Lung (tissue), 12 donors: Measurements from ENCODE around the gene ALPI. TPM values are rescaled to one million over a fixed set of nuclear protein-coding genes. Genes with fewer than 3 reads are reported as not detected.

ENCODE experiments used
- ATAC-seq: fragments of 200-7000 bp; cut with Tn5 transposase; one replicate; pipeline ENCODE4 v1.9.1; 2020; ENCODE audit warnings: moderate number of reproducible peaks; ENCODE audit not compliant: insufficient read depth, low FRiP score
- DNase-seq, 3 donors: peaks; one replicate each; pipeline ENCODE4 v3.0.0-alpha.2; 2013 to 2017
- H3K27ac ChIP-seq, 2 donors: one replicate each; pipeline ENCODE4 v1.5.1; 2013; ENCODE audit warnings: mild to moderate bottlenecking in 2 of 2, moderate library complexity in 2 of 2, control low read depth in 1 of 2, inconsistent platforms in 1 of 2, low read depth in 1 of 2, low read length in 1 of 2
- H3K27me3 ChIP-seq, 3 donors: one replicate each; pipeline ENCODE4 v1.5.1; 2013; ENCODE audit warnings: low read length in 2 of 3; ENCODE audit not compliant: control insufficient read depth in 3 of 3, insufficient read depth in 3 of 3
- H3K36me3 ChIP-seq, 4 donors: one replicate each; pipeline ENCODE4 v1.5.1; 2013; ENCODE audit warnings: low read length in 4 of 4, mild to moderate bottlenecking in 1 of 4, moderate library complexity in 1 of 4; ENCODE audit not compliant: control insufficient read depth in 4 of 4, insufficient read depth in 4 of 4
- H3K4me1 ChIP-seq, 5 donors: one replicate each; pipeline ENCODE4 v1.5.1; 2013; ENCODE audit warnings: low read length in 5 of 5, mild to moderate bottlenecking in 2 of 5, moderate library complexity in 1 of 5; ENCODE audit not compliant: control insufficient read depth in 5 of 5, insufficient read depth in 5 of 5
- H3K4me3 ChIP-seq: one replicate; pipeline ENCODE4 v1.5.1; 2013; ENCODE audit warnings: mild to moderate bottlenecking, control low read depth, moderate library complexity
- H3K9ac ChIP-seq, 2 donors: one replicate each; pipeline ENCODE4 v1.5.1; 2013; ENCODE audit warnings: low read length in 2 of 2, control low read depth in 1 of 2; ENCODE audit not compliant: insufficient read depth in 1 of 2
- H3K9me3 ChIP-seq, 4 donors: one replicate each; pipeline ENCODE4 v1.5.1; 2013; ENCODE audit warnings: low read length in 3 of 4, mild to moderate bottlenecking in 1 of 4, moderate library complexity in 1 of 4; ENCODE audit not compliant: control insufficient read depth in 4 of 4, insufficient read depth in 3 of 4
- CTCF ChIP-seq: IDR thresholded peaks from 2 replicates; pipeline ENCODE4 v1.5.1; 2012; ENCODE audit warnings: mild to moderate bottlenecking; ENCODE audit errors: control extremely low read depth, extremely low read depth
- WGBS, 2 donors: extraction: QIAGEN DNeasy Blood & Tissue Kit; methylation state at CpG; one replicate each; pipeline ENCODE4 v1.1.7; 2013; 5-methylcytosine and 5-hydroxymethylcytosine counted together
- polyA plus RNA-seq, 2 donors: library from polyadenylated mRNA; stranded (reverse); fragments of 200-250 nt; gene quantifications; one replicate each; pipeline ENCODE4 v1.2.1, GENCODE V29; 2013
- total RNA-seq, 2 donors: library from RNA; depleted of rRNA in 1 of 2; stranded (reverse); fragments of >200 nt in 1 of 2; gene quantifications; one replicate each; pipeline ENCODE4 v1.2.1, GENCODE V29; 2014 to 2021
- donor health status: control.
- donor health status: control.
- donor health status: Bipolar disorder and iron deficiency.
- donor health status: healthy.
- donor health status: DM: yes; HTN: yes; CAD: no.

Gene ALPI
- total and polyA plus RNA-seq, 4 donors, result not detected

DNA sequence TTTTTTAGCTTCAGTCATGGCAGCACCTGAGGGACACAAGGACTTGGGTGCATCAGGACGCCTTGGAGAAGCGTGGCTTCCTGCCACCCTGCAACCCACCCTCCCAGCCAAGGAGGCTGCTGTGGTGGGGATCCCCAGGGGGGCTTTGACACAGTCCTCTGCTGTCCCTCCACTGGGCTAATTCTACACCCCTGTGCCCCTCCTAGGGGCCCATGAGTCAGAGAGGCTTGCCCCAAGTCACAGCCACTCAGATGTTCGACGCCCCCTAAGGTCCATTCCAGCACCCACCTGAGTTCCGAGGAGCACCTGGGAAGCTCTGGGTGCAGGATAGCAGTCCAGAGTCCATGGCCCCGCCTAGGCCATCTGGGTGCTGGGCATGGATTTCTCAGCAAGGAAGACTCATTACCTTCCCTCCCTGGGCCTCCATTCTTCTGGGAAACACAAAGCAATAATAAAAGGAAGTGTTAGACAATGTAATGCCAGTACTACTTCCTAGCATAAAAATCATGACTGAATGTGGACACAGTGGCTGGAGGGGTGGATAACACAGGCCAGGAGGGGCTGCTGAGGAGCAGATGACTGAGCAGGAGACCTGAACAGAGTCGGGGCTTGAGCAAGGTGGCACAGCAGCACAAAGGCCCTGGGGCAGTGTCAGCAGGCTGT, 45.6 kb upstream of the ALPI start:
- Histone ChIP-seq H3K9ac (no peak overlapping the region), H3K27ac (no peak overlapping the region), H3K36me3 (no peaks in the 10 kb centered on the region), H3K27me3 (peaks cover 9 to 27% (median 13%) of the 10 kb centered on the region in 3 donors), H3K4me3 (no peak overlapping the region), H3K9me3 (no peaks in the 10 kb centered on the region), H3K4me1 (peaks cover 0 to 4% (median 0%) of the 10 kb centered on the region in 5 donors)
- WGBS, 2 donors, result 84 to 88% methylated on average over 7 of the region's 7 CpGs
- DNase-seq (no peak), ATAC-seq (no peak)
- no peak for TF ChIP-seq CTCF

GRCh38 chr2:232411901-232412629, 43.9 kb upstream of the ALPI start:
- no peak for DNase-seq
- no peak for ATAC-seq
- Histone ChIP-seq H3K27ac (no peak overlapping the region), H3K36me3 (no peaks in the 10 kb centered on the region), H3K9me3 (no peaks in the 10 kb centered on the region), H3K4me3 (no peak overlapping the region), H3K27me3 (peaks cover 10 to 34% (median 13%) of the 10 kb centered on the region in 3 donors), H3K4me1 (no peaks in the 10 kb centered on the region), H3K9ac (no peak overlapping the region)
- no peak for TF ChIP-seq CTCF
- WGBS, 2 donors, result 85 to 87% methylated on average over 6 of the region's 6 CpGs

GRCh38 chr2:232412986-232413385, 43.0 kb upstream of the ALPI start:
- Histone ChIP-seq H3K27me3 (peaks cover 12 to 43% (median 19%) of the 10 kb centered on the region in 3 donors), H3K36me3 (no peaks in the 10 kb centered on the region), H3K4me1 (no peaks in the 10 kb centered on the region), H3K9ac (no peak overlapping the region), H3K4me3 (no peak overlapping the region), H3K27ac (no peak overlapping the region), H3K9me3 (no peaks in the 10 kb centered on the region)
- TF ChIP-seq CTCF, result no peak
- WGBS, 2 donors, result 9 to 48% methylated on average over 5 of the region's 5 CpGs
- DNase-seq (peak in 1 of 3 donors; percentile 3), ATAC-seq (no peak)
